LNCAP (cell line): ENCODE data around the gene SLC8A2.

Source experiments
- CTCF ChIP-seq: fragments of 450-650 bp; IDR thresholded peaks from 2 replicates; pipeline ENCODE4 v1.5.1; 2017; ENCODE audit warnings: mild to moderate bottlenecking

SLC8A2 gene

GRCh38 chr19:47459477-47459876 lies 12.2 kb downstream of the SLC8A2 start:
- no peak for TF ChIP-seq CTCF

DNA sequence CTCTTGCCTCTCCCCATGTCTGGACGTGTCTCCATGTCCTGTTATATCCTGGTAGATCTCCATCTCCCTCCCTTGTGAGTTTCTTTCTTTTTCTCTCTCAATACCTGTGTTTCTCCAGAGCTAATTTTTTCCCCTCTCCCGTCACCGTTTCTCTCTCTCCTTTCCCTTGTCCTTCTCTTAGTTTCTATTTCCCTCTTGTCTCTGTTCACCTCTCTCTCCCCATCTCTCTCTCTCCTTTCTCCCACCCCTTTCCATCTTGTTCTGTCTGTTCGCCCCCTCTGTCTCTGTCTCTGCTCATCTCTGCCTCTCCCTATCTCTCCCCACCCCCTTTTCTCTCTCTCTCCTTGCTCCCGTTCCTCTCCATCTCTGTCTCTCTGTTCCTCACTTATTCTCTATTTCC lies 13.0 kb downstream of the SLC8A2 start:
- TF ChIP-seq CTCF = no peak

DNA sequence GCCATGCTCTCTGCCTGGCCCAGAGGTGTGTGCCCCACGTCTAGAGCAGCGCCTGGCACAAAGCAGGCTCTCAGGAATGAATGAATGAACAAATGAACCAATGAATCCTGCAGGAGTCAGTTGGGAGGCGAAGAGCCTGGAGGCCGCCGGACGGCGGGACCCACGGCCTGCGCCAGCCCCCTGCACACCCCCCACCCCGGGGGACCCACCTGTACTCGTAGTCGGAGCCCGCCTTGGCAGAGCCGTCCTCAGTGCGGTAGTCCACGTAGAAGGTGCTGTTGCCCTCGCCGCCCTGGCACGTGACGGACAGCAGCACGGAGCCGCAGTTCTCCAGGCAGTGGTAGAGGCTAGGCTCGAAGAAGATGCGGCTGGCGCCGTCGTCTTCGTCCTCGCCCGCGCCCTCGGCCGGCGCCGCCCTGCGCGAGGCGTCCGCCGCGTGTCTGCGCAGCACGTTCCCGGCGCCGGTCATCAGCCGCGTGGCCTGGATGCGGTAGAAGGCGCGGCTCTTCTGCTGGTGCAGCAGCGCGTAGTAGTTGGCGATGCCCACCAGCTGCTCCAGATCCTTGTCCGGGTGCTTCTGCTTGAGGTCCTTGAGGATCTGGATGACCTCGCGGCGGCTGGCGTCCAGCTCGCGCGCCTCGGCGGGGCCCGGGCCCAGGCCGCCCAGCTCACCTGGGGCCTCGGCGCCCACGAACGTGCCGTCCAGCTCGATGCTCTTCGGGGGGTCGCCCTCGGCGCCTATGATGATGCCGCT lies 14.8 kb downstream of the SLC8A2 start:
- TF ChIP-seq CTCF = no peak

- no peak for TF ChIP-seq CTCF
These were observed 21.2 kb downstream of the SLC8A2 start for GRCh38 chr19:47450478-47450877.

DNA sequence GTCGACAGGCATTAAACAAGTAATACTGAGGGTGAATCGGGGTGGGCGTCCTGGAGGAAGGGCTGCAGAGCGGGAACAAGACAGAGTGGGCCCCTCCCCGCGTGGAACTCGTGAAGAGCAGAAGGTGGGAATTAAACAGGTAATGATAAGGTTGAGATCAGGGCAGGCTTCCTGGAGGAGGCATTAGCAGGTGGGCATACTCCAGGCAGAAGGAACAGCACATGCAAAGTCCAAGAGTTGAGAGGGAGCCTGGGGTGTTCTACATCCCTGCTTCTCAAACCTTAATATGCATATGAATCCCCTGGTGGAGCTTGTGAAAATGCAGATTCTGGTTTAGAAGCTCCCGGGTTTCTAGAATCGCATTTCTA lies 23.3 kb downstream of the SLC8A2 start:
- TF ChIP-seq CTCF = no peak

GRCh38 chr19:47447470-47448359 lies 24.0 kb downstream of the SLC8A2 start:
- no peak for TF ChIP-seq CTCF

DNA sequence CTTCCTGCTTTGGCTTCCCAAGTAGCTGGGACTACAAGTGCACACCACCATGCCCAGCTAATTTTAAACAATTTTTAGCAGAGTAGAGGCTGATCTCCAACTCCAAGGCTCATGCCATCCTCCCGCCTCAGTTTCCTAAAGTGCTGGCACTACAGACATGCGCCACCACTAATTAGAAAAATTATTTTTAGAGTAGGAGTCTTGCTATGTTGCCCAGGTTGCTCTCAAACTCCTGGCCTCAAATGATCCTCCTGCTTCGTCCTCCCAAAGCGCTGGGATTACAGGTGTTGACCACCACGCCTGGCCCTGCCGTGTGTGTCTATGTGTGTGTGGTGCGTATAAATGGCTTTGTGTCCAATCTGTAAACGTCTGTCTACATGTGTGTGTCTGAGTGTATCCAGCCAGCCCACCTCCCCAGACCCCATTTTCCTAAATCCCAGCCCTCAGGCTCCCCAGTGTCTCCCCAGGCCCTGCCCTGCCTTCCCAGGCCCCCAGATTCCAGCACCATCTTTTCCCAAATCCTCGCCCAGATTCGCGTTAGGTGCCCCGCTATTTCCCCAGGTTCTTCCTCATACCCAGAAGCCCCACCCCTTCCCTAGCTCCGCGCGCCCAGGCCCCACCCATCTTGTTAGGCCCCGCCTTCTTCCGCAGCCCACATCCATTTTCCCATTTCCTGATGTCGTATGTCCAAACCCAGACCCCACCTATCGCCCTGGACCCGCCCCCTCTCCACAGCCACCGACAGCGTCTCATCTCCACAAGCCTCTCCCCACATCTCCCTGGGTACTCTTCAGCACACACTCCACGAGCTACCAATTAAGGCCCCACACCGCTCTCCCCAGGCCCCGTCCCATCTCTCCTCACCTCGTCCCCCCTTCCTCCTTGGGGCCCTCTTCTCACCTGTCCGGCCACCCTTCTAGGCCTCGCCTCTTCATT lies 24.9 kb downstream of the SLC8A2 start:
- TF ChIP-seq CTCF = no peak
